Measurements from ENCODE around the gene ZNF385B.

DNA sequence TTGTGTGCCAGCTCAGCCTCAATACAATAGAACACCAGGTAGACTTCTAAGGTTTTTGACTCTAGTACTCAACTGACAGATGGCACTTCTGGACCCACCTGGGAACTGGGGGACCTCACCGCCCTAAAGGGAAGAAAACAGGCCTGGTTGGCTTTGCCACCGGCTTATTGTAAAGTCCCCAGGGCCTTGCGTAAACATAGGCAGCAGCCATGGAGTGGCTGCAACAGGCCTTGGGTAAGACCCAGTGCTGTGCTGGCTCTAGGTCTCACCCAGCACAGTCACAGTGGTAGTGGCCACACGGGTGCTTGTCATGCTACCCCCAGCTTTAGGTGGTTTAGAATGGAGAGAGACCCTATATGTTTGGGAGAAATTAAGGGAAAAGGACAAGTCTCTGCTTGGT is 366.1 kb downstream of the ZNF385B start:
- no peak for TF ChIP-seq CTCF (IDR thresholded peaks at IDR 0.05)
- no peak for TF ChIP-seq POLR2A (IDR thresholded peaks at IDR 0.05)

All from Peyer's patch (tissue), 4 donors.